IMR-90 (cell line): Measurements from ENCODE around the gene TXNL4B.
"Not testable (repeated sequence)": the region's sequence is repeated elsewhere in the genome, so short reads cannot be mapped to it uniquely, and the experiment has no call there.

Experiments used
- BHLHE40 ChIP-seq: fragments of 150-350 bp; IDR thresholded peaks from 2 replicates; pipeline ENCODE4 v1.6.1; 2016; ENCODE audit warnings: mild to moderate bottlenecking, low read depth, low read length
- CHD1 ChIP-seq: IDR thresholded peaks from 2 replicates; pipeline ENCODE4 v1.6.1; 2012; ENCODE audit warnings: low read depth, low read length, improper control_type of control experiment
- CTCF ChIP-seq: conservative IDR thresholded peaks from 2 replicates; pipeline ENCODE4 v1.5.1; 2012; ENCODE audit warnings: mild to moderate bottlenecking, low read depth, low read length, improper control_type of control experiment
- MAFK ChIP-seq: IDR thresholded peaks from 2 replicates; pipeline ENCODE4 v1.6.1; 2012; ENCODE audit warnings: low read depth, low read length, improper control_type of control experiment
- POLR2A ChIP-seq: IDR thresholded peaks from 2 replicates; pipeline ENCODE4 v1.6.1; 2012; ENCODE audit warnings: mild to moderate bottlenecking, low read depth, low read length

- not testable (repeated sequence) for TF ChIP-seq CTCF, MAFK, BHLHE40, CHD1, POLR2A
These were observed 34.4 kb downstream of the TXNL4B start for GRCh38 chr16:72059060-72059459.
